HG02642 (cell line): ENCODE measurements around the gene NKAIN2.

Source experiments
- ATAC-seq: cut with Tn5 transposase; IDR thresholded peaks from one replicate; pipeline ENCODE4 v1.9.1; 2021; ENCODE audit warnings: mild to moderate bottlenecking; ENCODE audit not compliant: unreplicated experiment, poor library complexity

Gene NKAIN2

GRCh38 chr6:123805921-123806320 lies 2.3 kb downstream of the NKAIN2 start:
- no peak for ATAC-seq

GRCh38 chr6:123806561-123806960 lies 2.9 kb downstream of the NKAIN2 start:
- ATAC-seq: no peak

- ATAC-seq: no peak
These were observed 4.9 kb downstream of the NKAIN2 start for GRCh38 chr6:123808556-123808955.

- ATAC-seq: no peak
These were observed 6.5 kb downstream of the NKAIN2 start for GRCh38 chr6:123810214-123810613.

GRCh38 chr6:123810948-123811347 lies 7.3 kb downstream of the NKAIN2 start:
- ATAC-seq: no peak

- ATAC-seq: no peak
These were observed 7.7 kb downstream of the NKAIN2 start for GRCh38 chr6:123811378-123811777.

GRCh38 chr6:123812621-123813020 lies 9.0 kb downstream of the NKAIN2 start:
- no peak for ATAC-seq

GRCh38 chr6:123821112-123821511 lies 17.4 kb downstream of the NKAIN2 start:
- ATAC-seq: no peak

- no peak for ATAC-seq
These were observed 25.8 kb downstream of the NKAIN2 start for GRCh38 chr6:123829302-123829953.

- ATAC-seq: no peak
These were observed 26.5 kb downstream of the NKAIN2 start for GRCh38 chr6:123830120-123830519.

- no peak for ATAC-seq
These were observed 35.0 kb downstream of the NKAIN2 start for GRCh38 chr6:123838505-123839234.

GRCh38 chr6:123841067-123841896 lies 37.6 kb downstream of the NKAIN2 start:
- no peak for ATAC-seq

GRCh38 chr6:123844011-123844410 lies 40.3 kb downstream of the NKAIN2 start:
- no peak for ATAC-seq

- no peak for ATAC-seq
These were observed 44.7 kb downstream of the NKAIN2 start for GRCh38 chr6:123848347-123848746.

- no peak for ATAC-seq
These were observed 45.7 kb downstream of the NKAIN2 start for GRCh38 chr6:123849406-123849805.

GRCh38 chr6:123850555-123850954 lies 46.9 kb downstream of the NKAIN2 start:
- ATAC-seq: no peak

- ATAC-seq: no peak
These were observed 50.5 kb downstream of the NKAIN2 start for GRCh38 chr6:123854201-123854600.

- no peak for ATAC-seq
These were observed 51.8 kb downstream of the NKAIN2 start for GRCh38 chr6:123855506-123855905.

GRCh38 chr6:123859291-123859690 lies 55.6 kb downstream of the NKAIN2 start:
- ATAC-seq: no peak

- ATAC-seq: no peak
These were observed 65.7 kb downstream of the NKAIN2 start for GRCh38 chr6:123869334-123869733.

- no peak for ATAC-seq
These were observed 70.3 kb downstream of the NKAIN2 start for GRCh38 chr6:123873974-123874373.
